GM12878 (cell line): ENCODE measurements around the gene BDH1. TPM values are rescaled to one million over a fixed set of nuclear protein-coding genes. Genes with fewer than 3 reads are reported as not detected.

Source experiments
- ATAC-seq: fragments of 200-7000 bp; cut with Tn5 transposase; 3 replicates; pipeline ENCODE4 v1.9.1; 2020; ENCODE audit warnings: mild to moderate bottlenecking, moderate library complexity
- BruUV-seq: library from RNA; stranded (reverse); fragments of 400-500 nt; replicated peaks from 2 replicates; lab custom pipeline; 2021; lab: Mats Ljungman, UMichigan
- CTCF ChIA-PET: fragments of 300-600 bp; sonication (Branson Sonifier 250); formaldehyde crosslinking; extraction: SDS; loops from one replicate; lab custom pipeline; 2021; ENCODE audit warnings: inconsistent platforms; lab: Yijun Ruan, JAX
- POLR2A ChIA-PET: fragments of 350-600 bp; formaldehyde crosslinking; extraction: SDS; loops from one replicate; lab custom pipeline; 2021; ENCODE audit warnings: inconsistent platforms; lab: Charles Lee
- RAD21 ChIA-PET: fragments of 300-600 bp; sonication (Branson Sonifier 250); formaldehyde crosslinking; loops from one replicate; lab custom pipeline; 2023; ENCODE audit warnings: antibody characterized with exemption; ENCODE audit not compliant: unreplicated experiment; lab: Charles Lee
- SMC1A ChIA-PET: fragments of 300-600 bp; sonication (Branson Sonifier 250); formaldehyde crosslinking; loops from one replicate; lab custom pipeline; 2023; ENCODE audit not compliant: unreplicated experiment, uncharacterized antibody; lab: Charles Lee
- DNase-seq: peaks from one replicate; pipeline ENCODE4 v3.0.0-alpha.2; 2011; ENCODE audit warnings: low read depth, low spot score
- FAIRE-seq: peaks from 3 replicates; lab custom pipeline; 2011; peaks lifted over from hg19 to GRCh38; lab: Jason Lieb, UNC
- H2AFZ ChIP-seq: 2 replicates; pipeline ENCODE4 v1.6.0; 2011; ENCODE audit warnings: low read depth, low read length, control low read depth; ENCODE audit not compliant: control insufficient read depth
- H3K27ac ChIP-seq: 2 replicates; pipeline ENCODE4 v1.5.1; 2011; ENCODE audit warnings: control low read depth; ENCODE audit not compliant: control insufficient read depth, insufficient read depth
- H3K27me3 ChIP-seq, 2 experiments: replicated peaks in 1 of 2; 2 replicates each; pipeline versions ENCODE4 v1.6.0 to v1.6.1; 2011; ENCODE audit warnings: low read length in 1 of 2; ENCODE audit not compliant: control insufficient read depth in 2 of 2, insufficient read depth in 2 of 2
- H3K36me3 ChIP-seq, 2 experiments: 2 replicates each; pipeline ENCODE4 v1.5.1; 2011; ENCODE audit warnings: low read length in 1 of 2; ENCODE audit not compliant: control insufficient read depth in 2 of 2, insufficient read depth in 2 of 2
- H3K4me1 ChIP-seq: 2 replicates; pipeline ENCODE4 v1.6.1; 2011; ENCODE audit warnings: mild to moderate bottlenecking, low read length, moderate library complexity, mixed read lengths; ENCODE audit not compliant: control insufficient read depth, insufficient read depth
- H3K4me2 ChIP-seq: 2 replicates; pipeline ENCODE4 v1.6.0; 2011; ENCODE audit warnings: control low read depth; ENCODE audit not compliant: control insufficient read depth, insufficient read depth
- H3K4me3 ChIP-seq: fragments of 200-600 bp; sonication (generic); 2 replicates; pipeline ENCODE4 v1.5.1; 2016
- H3K79me2 ChIP-seq: 2 replicates; pipeline ENCODE4 v1.6.0; 2011; ENCODE audit warnings: low read length; ENCODE audit not compliant: control insufficient read depth, insufficient read depth
- H3K9ac ChIP-seq: 2 replicates; pipeline ENCODE4 v1.8.0; 2011; ENCODE audit warnings: low read length, control low read depth, mixed read lengths; ENCODE audit not compliant: control insufficient read depth, insufficient read depth
- H3K9me3 ChIP-seq: replicated peaks from 3 replicates; pipeline ENCODE4 v1.5.1; 2011; ENCODE audit warnings: mild to moderate bottlenecking, low read length; ENCODE audit not compliant: control insufficient read depth, insufficient read depth
- H4K20me1 ChIP-seq: 2 replicates; pipeline ENCODE4 v1.6.0; 2011; ENCODE audit not compliant: control insufficient read depth, insufficient read depth
- BCL3 ChIP-seq: IDR thresholded peaks from 2 replicates; pipeline ENCODE4 v1.6.1; 2011; ENCODE audit warnings: borderline replicate concordance, low read depth, mild to moderate bottlenecking, moderate library complexity, low read length; ENCODE audit not compliant: insufficient read depth, poor library complexity, severe bottlenecking
- PBX3 ChIP-seq: IDR thresholded peaks from 2 replicates; pipeline ENCODE4 v1.6.1; 2011; ENCODE audit warnings: mild to moderate bottlenecking, low read depth, low read length, moderate library complexity; ENCODE audit not compliant: insufficient replicate concordance
- PRDM15 ChIP-seq: fragments of 450-650 bp; formaldehyde crosslinking; IDR thresholded peaks from 2 replicates; pipeline ENCODE4 v1.4.0; 2020; ENCODE audit warnings: mild to moderate bottlenecking, moderate library complexity
- WGBS: methylation state at CpG from one replicate; pipeline ENCODE4 v1.1.6; 2016; ENCODE audit warnings: low lambda C conversion rate; ENCODE audit not compliant: insufficient replicate concordance, insufficient coverage; ENCODE audit errors: missing lambda C conversion rate; 5-methylcytosine and 5-hydroxymethylcytosine counted together
- in situ Hi-C: fragments of 300-500 bp; cut with MboI; formaldehyde crosslinking; loops from 9 replicates; pipeline ENCODE4 v1.14.3; 2018; ENCODE audit warnings: mixed read lengths
- intact Hi-C: fragments of 100-400 bp; cut with micrococcal nuclease; formaldehyde crosslinking; loops from one replicate; pipeline ENCODE4 v1.14.2; 2022; ENCODE audit not compliant: unreplicated experiment
- polyA plus RNA-seq, 11 experiments: library from polyadenylated mRNA; depleted of rRNA in 4 of 11; unstranded in 6 of 11; stranded (reverse) in 5 of 11; fragments of >200 nt; fragmentation: Nextera tagmentation in 4 of 11; fragmentation: Illumina TruSeq in 1 of 11; extraction: Ambion mirVana in 4 of 11; extraction: Trizol in 1 of 11; gene quantifications; 1 replicate in 1 of 11; 2 replicates in 10 of 11; pipeline versions ENCODE4 v1.2.1 to v1.2.3, GENCODE V29; 2011 to 2016; ENCODE audit warnings: inconsistent platforms in 2 of 11, missing spikeins in 2 of 11, low read depth in 1 of 11
- total RNA-seq, 4 experiments: library from RNA; depleted of rRNA in 3 of 4; stranded (reverse); fragments of >200 nt in 3 of 4; fragmentation: Illumina TruSeq in 1 of 4; extraction: Trizol in 1 of 4; gene quantifications; 2 replicates each; pipeline versions ENCODE4 v1.2.1 to v1.2.3, GENCODE V29; 2013 to 2021

The BDH1 gene
- total and polyA plus RNA-seq, 10 of the 15 experiments (the other 5 are each of a cell fraction or from before 2014, with no cell fraction given) = 11.3 to 84.5 (median 60.3) TPM

DNA sequence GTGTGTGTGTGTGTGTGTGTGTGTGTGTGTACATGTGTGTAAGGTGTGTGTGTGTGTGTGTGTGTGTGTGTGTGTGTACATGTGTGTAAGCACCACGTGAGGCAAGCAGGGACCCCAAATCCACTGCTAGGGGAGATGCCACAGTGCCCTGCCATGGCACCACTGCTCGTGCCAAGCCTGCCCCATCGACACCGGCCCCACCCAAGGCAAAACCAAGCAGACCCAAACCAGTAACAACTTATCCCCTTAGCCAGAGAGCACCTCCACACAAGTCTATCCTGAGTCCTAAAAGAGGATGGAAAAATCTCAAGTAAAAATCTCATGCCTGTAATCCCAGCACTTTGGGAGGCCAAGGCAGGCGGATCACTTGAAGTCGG lies 45.1 kb downstream of the BDH1 start (continued):
- no peak for TF ChIP-seq PRDM15 (CRISPR knock-in tag)
- TF ChIP-seq PBX3 = no peak

DNA sequence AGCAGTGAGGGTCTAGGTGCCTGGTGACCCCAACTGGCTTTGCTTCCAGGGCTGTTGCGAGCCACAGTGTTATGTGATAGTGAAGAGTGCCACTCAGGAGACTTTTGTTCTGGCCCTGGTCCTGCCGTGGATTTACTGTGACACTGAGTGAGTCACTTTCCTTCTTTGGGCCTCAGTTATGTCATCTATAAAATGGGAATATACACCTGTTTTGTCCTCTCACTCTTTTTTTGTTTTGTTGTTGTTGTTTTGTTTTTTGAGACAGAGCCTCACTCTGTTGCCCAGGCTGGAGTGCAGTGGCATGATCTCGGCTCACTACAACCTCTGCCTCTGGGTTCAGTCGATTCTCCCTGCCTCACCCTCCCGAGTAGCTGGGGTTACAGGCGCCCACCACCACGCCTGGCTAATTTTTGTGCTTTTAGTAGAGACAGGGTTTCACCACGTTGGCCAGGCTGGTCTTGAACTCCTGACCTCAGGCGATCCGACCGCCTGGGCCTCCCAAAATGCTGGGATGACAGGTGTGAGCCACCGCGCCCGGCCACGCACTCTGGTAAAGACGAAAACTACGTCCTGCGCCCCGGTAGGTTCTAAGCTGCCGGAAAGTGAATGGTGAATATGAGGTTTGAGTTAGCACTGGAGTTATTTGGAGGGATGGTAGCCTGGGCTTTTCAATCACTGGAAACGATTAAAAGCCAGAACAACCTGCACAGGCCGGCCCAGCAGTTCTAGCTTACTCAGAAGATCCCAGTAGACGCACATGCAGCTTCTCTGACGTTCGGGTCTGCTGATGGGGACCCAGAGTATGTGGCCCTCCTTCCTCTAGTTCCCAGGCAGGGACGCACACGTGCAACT lies 46.6 kb downstream of the BDH1 start:
- no peaks in the 10 kb centered on the region for H3K9me3 ChIP-seq
- peak overlapping the region; percentile 88; the same call in 1 of the 2 replicates for H3K4me2 ChIP-seq
- H3K4me1 ChIP-seq = no peaks in the 10 kb centered on the region
- no peak overlapping the region for H3K27ac ChIP-seq
- no peaks in the 10 kb centered on the region; the same call in 1 of the 2 replicates for H4K20me1 ChIP-seq
- ChIA-PET CTCF (interaction anchor here (0.6 to 4.2 kb wide), 6 partner anchors 8 to 285 kb away, joined by 3 to 38 read pairs (median 5); no protein-coding TSS in a partner anchor), POLR2A (no interaction called here), SMC1A (interaction anchor here (1.5 to 2.8 kb wide), 4 partner anchors 252 to 287 kb away, joined by 5 to 16 read pairs (median 6); no protein-coding TSS in a partner anchor), RAD21 (interaction anchor here (4.5 kb wide), 1 partner anchor 252 kb away, joined by 26 read pairs; no protein-coding TSS in a partner anchor)
- no peaks in the 10 kb centered on the region for H3K79me2 ChIP-seq
- no peak overlapping the region for H3K9ac ChIP-seq
- 85% methylated on average over 27 of the region's 27 CpGs for WGBS
- no peak for ATAC-seq
- no TSS peak for BruUV-seq
- H3K27me3 ChIP-seq = no peaks in the 10 kb centered on the region
- no peak overlapping the region for H2AFZ ChIP-seq
- TF ChIP-seq BCL3 = no peak
- TF ChIP-seq, all 136 proteins: peak for 0
- in situ Hi-C loops = loop anchor here (25.0 kb wide), 1 partner anchor 522 kb away; no protein-coding TSS in a partner anchor
- peaks cover 0 to 10% of the 10 kb centered on the region in 2 experiments; a peak in 3 of 4 replicates for H3K36me3 ChIP-seq
- DNase-seq (no peak), FAIRE-seq (no peak)
- no peak overlapping the region for H3K4me3 ChIP-seq
- intact Hi-C loops = no loop called here
